SH-SY5Y (cell line): ENCODE measurements around the gene PRG3.

Experiments used
- GATA2 ChIP-seq: IDR thresholded peaks from 2 replicates; pipeline ENCODE4 v1.6.1; 2011; ENCODE audit warnings: mild to moderate bottlenecking, low read depth, low read length
- GATA3 ChIP-seq: IDR thresholded peaks from 2 replicates; pipeline ENCODE4 v1.6.1; 2011; ENCODE audit warnings: low read depth, mild to moderate bottlenecking, low read length, moderate library complexity

DNA sequence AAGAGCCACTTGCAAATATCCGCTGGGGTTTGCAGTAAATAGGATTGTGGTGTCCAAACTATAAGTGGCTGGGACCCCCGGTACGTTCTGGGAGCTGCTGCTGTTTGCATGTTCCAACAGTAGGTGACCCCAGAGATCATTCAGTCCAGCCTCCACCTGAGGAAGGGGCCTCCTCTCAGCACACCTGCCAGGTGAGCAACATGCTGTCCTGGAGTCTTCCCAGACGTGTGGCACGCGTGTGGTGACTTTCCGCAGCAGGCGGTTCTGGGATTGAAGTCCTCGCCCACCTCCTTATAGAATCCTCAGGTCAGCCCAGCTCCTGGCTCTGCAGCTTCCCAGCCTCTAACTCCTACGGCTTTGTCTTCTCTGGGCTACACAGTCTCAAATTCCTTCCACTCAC lies 36.1 kb downstream of the PRG3 start:
- TF ChIP-seq GATA2 = no peak
- no peak for TF ChIP-seq GATA3
